ENCODE measurements around the gene NFE2L3.
"Not testable (repeated sequence)": the region's sequence is repeated elsewhere in the genome, so short reads cannot be mapped to it uniquely, and the experiment has no call there.

The NFE2L3 gene

DNA sequence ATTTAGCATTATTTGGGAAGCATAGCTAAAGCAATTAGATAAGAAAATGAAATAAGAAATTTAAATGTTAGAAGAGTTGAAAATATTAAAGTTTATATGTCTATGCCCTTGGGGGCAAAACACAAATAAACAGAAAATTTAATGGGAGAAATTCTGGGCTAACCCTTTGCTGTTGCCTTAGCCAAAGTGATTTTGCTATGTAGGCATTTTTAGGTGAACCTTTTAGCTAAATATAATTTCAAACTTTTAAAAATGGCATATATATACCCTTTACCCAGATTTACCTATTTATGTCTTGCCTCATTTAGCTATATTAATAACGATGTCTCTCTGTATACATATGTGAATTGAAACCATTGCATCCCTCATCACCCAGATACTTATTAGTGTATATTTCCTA lies 20.1 kb downstream of the NFE2L3 start:
- Histone ChIP-seq H3K27ac (ENCODE audit: low read length) (no peak overlapping the region), H3K9ac (ENCODE audit: low read depth, low read length) (no peak overlapping the region), H3K4me3 (ENCODE audit: low read length) (no peak overlapping the region), H3K4me1 (ENCODE audit: insufficient read depth, low read length) (peaks cover 9% of the 10 kb centered on the region; the same call in 1 of the 2 replicates), H3K9me3 (ENCODE audit: insufficient read depth, low read depth, low read length) (peaks cover 3% of the 10 kb centered on the region; the same call in 1 of the 2 replicates), H3K27me3 (ENCODE audit: insufficient read depth, low read length) (no peaks in the 10 kb centered on the region), H3K36me3 (ENCODE audit: insufficient read depth, low read depth, low read length) (peaks cover 25% of the 10 kb centered on the region; the same call in 1 of the 2 replicates)

DNA sequence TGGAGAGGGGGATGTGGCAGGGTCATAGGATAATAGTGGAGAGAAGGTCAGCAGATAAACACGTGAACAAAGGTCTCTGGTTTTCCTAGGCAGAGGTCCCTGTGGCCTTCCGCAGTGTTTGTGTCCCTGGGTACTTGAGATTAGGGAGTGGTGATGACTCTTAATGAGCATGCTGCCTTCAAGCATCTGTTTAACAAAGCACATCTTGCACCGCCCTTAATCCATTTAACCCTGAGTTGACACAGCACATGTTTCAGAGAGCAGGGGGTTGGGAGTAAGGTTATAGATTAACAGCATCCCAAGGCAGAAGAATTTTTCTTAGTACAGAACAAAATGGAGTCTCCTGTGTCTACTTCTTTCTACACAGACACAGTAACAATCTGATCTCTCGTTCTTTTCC lies 23.9 kb downstream of the NFE2L3 start:
- H3K4me3 ChIP-seq (ENCODE audit: low read length); H3K27me3 ChIP-seq (ENCODE audit: insufficient read depth, low read length); H3K27ac ChIP-seq (ENCODE audit: low read length); H3K9ac ChIP-seq (ENCODE audit: low read depth, low read length); H3K9me3 ChIP-seq (ENCODE audit: insufficient read depth, low read depth, low read length); H3K4me1 ChIP-seq (ENCODE audit: insufficient read depth, low read length): not testable (repeated sequence)
- H3K36me3 ChIP-seq (ENCODE audit: insufficient read depth, low read depth, low read length) = peaks cover 50% of the 10 kb centered on the region

DNA sequence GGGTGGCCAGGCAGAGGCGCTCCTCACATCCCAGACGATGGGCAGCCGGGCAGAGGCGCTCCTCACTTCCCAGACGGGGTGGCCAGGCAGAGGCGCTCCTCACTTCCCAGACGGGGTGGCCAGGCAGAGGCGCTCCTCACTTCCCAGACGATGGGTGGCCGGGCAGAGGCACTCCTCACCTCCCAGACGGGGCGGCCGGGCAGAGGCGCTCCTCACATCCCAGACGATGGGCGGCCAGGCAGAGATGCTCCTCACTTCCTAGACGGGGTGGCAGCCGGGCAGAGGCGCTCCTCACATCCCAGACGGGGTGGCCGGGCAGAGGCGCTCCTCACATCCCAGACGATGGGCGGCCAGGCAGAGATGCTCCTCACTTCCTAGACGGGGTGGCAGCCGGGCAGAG lies 24.7 kb downstream of the NFE2L3 start:
- not testable (repeated sequence) for H3K4me1 ChIP-seq (ENCODE audit: insufficient read depth, low read length)

DNA sequence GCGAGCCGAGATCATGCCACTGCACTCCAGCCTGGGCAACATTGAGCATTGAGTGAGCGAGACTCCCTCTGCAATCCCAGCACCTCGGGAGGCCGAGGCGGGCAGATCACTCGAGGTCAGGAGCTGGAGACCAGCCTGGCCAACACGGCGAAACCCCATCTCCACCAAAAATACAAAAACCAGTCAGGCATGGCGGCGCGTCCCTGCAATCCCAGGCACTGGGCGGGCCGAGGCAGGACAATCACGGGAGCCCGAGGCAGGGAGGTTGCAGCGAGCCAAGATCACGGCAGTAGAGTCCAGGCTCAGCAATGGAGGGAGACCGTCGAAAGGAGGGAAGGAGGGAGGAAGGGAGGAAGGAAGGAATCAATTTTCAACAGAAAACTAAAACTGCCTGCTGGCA lies 25.3 kb downstream of the NFE2L3 start:
- H3K27ac ChIP-seq (ENCODE audit: low read length); H3K27me3 ChIP-seq (ENCODE audit: insufficient read depth, low read length); H3K9ac ChIP-seq (ENCODE audit: low read depth, low read length); H3K4me1 ChIP-seq (ENCODE audit: insufficient read depth, low read length); H3K4me3 ChIP-seq (ENCODE audit: low read length); H3K9me3 ChIP-seq (ENCODE audit: insufficient read depth, low read depth, low read length): not testable (repeated sequence)
- H3K36me3 ChIP-seq (ENCODE audit: insufficient read depth, low read depth, low read length) = peaks cover 53% of the 10 kb centered on the region

More for the DNA sequence above, 24.7 kb downstream of the NFE2L3 start:
- H3K36me3 ChIP-seq (ENCODE audit: insufficient read depth, low read depth, low read length) = peaks cover 51% of the 10 kb centered on the region
- not testable (repeated sequence) for H3K9ac ChIP-seq (ENCODE audit: low read depth, low read length); H3K27me3 ChIP-seq (ENCODE audit: insufficient read depth, low read length); H3K27ac ChIP-seq (ENCODE audit: low read length); H3K4me3 ChIP-seq (ENCODE audit: low read length); H3K9me3 ChIP-seq (ENCODE audit: insufficient read depth, low read depth, low read length)

DNA sequence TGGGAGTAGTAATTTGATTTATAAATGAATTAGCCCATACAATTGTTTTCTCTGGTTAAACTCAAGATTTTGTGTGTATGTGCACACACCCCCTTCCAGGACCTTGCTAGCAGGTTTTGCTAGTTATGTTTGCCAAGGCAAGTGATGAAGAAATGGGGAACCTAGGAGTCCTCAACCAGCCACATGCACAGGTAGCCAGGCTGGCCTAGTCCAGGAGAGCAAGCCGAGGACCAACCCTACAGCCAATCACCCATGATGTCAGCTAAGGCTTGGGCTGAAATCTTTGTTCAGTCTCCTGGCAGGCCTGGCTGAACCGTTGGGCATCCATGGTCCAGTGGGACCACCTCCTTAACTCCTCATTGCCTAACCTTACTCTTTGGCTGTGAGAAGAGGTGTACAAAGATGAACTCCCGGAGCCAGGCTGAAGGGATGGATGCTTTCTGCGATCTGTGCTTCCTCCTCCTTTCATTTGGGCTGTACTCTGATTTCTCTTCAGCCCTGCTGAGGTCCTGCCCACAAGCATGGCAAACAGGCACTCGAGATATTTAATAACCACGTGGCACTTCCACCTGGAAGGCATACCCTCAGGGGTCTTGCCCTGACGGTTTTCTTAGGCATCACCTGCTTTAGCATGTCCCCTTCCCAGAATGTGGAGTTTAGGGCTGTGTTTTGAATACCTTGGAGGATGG lies 26.4 kb downstream of the NFE2L3 start:
- Histone ChIP-seq H3K4me1 (ENCODE audit: insufficient read depth, low read length) (no peaks in the 10 kb centered on the region), H3K36me3 (ENCODE audit: insufficient read depth, low read depth, low read length) (peaks cover 53% of the 10 kb centered on the region), H3K9me3 (ENCODE audit: insufficient read depth, low read depth, low read length) (peaks cover 3% of the 10 kb centered on the region; the same call in 1 of the 2 replicates), H3K9ac (ENCODE audit: low read depth, low read length) (no peak overlapping the region), H3K27ac (ENCODE audit: low read length) (no peak overlapping the region), H3K27me3 (ENCODE audit: insufficient read depth, low read length) (no peaks in the 10 kb centered on the region), H3K4me3 (ENCODE audit: low read length) (no peak overlapping the region)

DNA sequence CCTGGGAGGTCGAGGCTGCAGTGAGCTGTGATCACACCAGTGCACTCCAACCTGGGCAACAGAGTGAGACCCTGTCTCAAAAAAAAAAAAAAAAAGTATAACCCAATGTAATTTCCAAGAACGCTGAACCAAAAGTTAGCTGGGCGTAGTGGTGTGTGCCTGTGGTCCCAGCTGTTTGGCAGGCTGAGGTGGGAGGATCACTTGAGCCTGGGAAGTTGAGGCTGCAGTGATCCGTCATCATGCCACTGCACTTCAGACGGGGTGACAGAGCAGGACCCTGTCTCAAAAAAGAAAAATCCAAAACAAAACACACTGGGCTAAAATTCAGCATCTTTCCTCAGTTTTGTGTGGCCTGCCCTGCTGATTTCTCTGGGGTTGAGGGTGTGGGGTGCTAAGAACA lies 27.4 kb downstream of the NFE2L3 start:
- H3K4me1 ChIP-seq (ENCODE audit: insufficient read depth, low read length) = no peaks in the 10 kb centered on the region
- no peak overlapping the region for H3K27ac ChIP-seq (ENCODE audit: low read length)
- peaks cover 58% of the 10 kb centered on the region for H3K36me3 ChIP-seq (ENCODE audit: insufficient read depth, low read depth, low read length)
- H3K4me3 ChIP-seq (ENCODE audit: low read length) = no peak overlapping the region
- H3K27me3 ChIP-seq (ENCODE audit: insufficient read depth, low read length) = no peaks in the 10 kb centered on the region
- no peak overlapping the region for H3K9ac ChIP-seq (ENCODE audit: low read depth, low read length)
- peaks cover under 1% of the 10 kb centered on the region; the same call in 1 of the 2 replicates for H3K9me3 ChIP-seq (ENCODE audit: insufficient read depth, low read depth, low read length)

DNA sequence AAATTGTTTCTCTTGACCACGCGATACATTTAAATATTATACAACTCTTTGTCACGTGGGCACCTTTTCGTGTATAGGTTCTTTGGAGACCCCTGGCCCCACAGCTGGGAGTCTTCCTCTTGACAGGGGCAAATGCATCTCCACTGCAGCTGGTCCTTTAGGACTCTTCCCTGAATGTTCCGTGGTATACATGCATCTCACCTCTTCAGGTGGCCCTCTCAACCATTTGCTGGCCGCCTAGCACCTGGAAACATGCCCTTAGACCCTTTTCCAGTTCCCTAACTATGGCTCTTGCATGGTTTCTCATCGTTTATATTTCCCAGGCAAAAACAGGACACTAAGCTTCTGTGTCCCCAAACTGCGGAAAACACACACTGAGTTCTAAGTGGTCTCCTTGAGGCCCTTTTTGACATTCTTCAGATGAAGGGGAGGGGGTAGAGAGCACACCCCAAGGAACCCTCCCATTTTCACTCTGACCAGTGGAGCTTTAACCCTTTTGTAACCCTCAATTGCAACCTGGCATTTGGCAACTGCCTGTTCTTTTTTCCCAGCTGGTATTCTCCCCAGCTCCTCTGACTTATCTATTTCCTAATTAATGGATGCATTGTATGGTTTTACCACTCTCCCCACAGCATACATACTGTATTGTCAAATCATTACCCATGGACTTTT lies 28.0 kb downstream of the NFE2L3 start:
- no peak overlapping the region for H3K4me3 ChIP-seq (ENCODE audit: low read length)
- no peaks in the 10 kb centered on the region for H3K9me3 ChIP-seq (ENCODE audit: insufficient read depth, low read depth, low read length)
- no peaks in the 10 kb centered on the region for H3K27me3 ChIP-seq (ENCODE audit: insufficient read depth, low read length)
- H3K27ac ChIP-seq (ENCODE audit: low read length) = no peak overlapping the region
- H3K36me3 ChIP-seq (ENCODE audit: insufficient read depth, low read depth, low read length) = peaks cover 60% of the 10 kb centered on the region
- no peaks in the 10 kb centered on the region for H3K4me1 ChIP-seq (ENCODE audit: insufficient read depth, low read length)
- no peak overlapping the region for H3K9ac ChIP-seq (ENCODE audit: low read depth, low read length)

DNA sequence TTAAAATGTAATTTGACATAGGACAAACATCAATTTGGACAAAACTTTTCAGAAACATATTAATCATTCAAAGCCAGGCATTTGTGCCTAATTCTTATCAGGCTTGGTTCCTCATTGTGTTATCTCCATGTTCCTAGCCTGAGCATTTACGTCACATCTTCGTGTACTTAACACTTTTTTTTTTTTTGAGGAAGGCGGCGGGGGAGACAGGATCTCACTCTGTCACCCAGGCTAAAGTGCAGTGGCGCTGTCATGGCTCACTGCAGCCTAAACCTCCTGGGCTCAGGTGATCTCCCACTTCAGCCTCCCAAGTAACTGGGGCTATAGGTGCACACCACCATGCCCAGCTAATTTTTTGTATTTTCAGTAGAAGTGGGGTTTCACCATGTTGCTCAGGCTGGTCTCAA lies 28.8 kb downstream of the NFE2L3 start:
- no peaks in the 10 kb centered on the region for H3K9me3 ChIP-seq (ENCODE audit: insufficient read depth, low read depth, low read length)
- H3K4me1 ChIP-seq (ENCODE audit: insufficient read depth, low read length) = no peaks in the 10 kb centered on the region
- H3K27me3 ChIP-seq (ENCODE audit: insufficient read depth, low read length) = no peaks in the 10 kb centered on the region
- H3K36me3 ChIP-seq (ENCODE audit: insufficient read depth, low read depth, low read length) = peaks cover 69% of the 10 kb centered on the region
- H3K9ac ChIP-seq (ENCODE audit: low read depth, low read length) = no peak overlapping the region
- no peak overlapping the region for H3K27ac ChIP-seq (ENCODE audit: low read length)
- no peak overlapping the region for H3K4me3 ChIP-seq (ENCODE audit: low read length)

DNA sequence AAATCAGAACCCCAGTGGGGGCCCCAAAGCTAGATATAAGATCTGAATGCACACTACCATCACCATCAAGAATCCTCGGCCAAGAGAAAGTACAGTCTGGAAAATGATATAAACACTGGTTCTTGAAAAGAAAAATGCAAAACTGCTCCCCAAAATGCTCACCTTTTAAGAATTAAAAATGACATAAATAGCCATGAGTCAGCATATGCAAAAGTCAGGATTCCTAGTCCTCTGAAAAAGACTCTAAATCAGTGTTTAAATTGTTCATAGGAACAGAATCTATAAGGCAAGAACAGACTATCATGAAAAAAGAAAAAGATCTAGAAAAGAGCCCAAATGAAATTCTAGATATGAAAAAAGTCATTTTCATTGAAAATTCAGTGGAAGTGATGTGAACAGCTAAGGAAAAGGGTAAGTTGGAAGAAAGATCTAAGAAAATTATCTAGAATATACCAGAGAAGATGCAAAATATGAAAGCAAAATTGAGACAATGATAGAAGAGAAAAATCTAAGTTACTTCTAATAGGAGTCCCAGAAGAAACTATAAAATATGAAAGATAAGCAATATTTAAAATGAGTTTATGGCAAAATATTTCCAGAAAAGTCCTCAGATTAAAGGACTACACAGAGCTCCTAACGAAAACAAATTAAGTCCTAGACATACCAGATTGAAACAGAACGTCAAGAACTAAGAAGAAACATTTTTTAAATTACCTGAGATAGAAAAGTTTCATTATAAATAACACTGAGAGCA lies 29.7 kb downstream of the NFE2L3 start:
- Histone ChIP-seq H3K36me3 (ENCODE audit: insufficient read depth, low read depth, low read length) (peaks cover 69% of the 10 kb centered on the region), H3K9me3 (ENCODE audit: insufficient read depth, low read depth, low read length) (no peaks in the 10 kb centered on the region), H3K27ac (ENCODE audit: low read length) (no peak overlapping the region), H3K9ac (ENCODE audit: low read depth, low read length) (no peak overlapping the region), H3K4me1 (ENCODE audit: insufficient read depth, low read length) (no peaks in the 10 kb centered on the region), H3K4me3 (ENCODE audit: low read length) (no peak overlapping the region), H3K27me3 (ENCODE audit: insufficient read depth, low read length) (no peaks in the 10 kb centered on the region)

DNA sequence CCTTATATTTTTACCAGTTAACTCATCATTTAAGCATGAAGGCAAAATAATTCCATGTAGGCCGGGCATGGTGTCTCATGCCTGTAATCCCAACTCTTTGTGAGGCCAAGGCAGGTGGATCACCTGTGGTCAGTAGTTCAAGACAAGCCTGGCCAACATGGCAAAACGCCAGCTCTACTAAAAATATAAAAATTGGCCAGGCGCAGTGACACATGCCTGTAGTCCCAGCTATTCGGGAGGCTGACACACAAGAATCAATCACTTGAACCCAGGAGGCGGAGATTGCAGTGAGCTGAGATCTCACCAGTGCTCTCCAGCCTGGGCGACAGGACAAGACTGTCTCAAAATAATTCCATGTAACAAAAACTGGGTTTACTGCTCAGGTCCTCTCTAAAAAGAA lies 30.3 kb downstream of the NFE2L3 start:
- H3K36me3 ChIP-seq (ENCODE audit: insufficient read depth, low read depth, low read length) = peaks cover 69% of the 10 kb centered on the region
- H3K9me3 ChIP-seq (ENCODE audit: insufficient read depth, low read depth, low read length) = no peaks in the 10 kb centered on the region
- H3K27ac ChIP-seq (ENCODE audit: low read length) = no peak overlapping the region
- no peaks in the 10 kb centered on the region for H3K27me3 ChIP-seq (ENCODE audit: insufficient read depth, low read length)
- H3K4me1 ChIP-seq (ENCODE audit: insufficient read depth, low read length) = no peaks in the 10 kb centered on the region
- H3K4me3 ChIP-seq (ENCODE audit: low read length) = no peak overlapping the region
- no peak overlapping the region for H3K9ac ChIP-seq (ENCODE audit: low read depth, low read length)

DNA sequence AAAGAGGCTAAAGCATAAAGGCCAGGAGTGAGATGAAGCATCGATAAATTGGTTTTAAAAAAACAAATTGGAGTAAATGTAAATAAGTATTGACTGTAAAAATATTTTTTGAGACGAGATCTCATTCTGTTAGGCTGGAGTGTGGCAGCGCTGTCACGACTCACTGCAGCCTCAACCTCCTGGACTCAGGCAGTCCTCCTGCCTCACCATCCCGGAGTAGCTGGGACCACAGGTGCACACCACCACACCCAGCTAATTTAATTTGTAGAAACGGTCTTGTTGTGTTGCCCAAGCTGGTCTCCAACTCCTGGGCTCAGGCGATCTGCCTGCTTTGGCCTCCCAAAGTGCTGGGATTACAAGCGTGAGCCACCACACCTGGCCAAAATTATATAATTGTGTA lies 30.7 kb downstream of the NFE2L3 start:
- no peak overlapping the region for H3K27ac ChIP-seq (ENCODE audit: low read length)
- no peaks in the 10 kb centered on the region for H3K9me3 ChIP-seq (ENCODE audit: insufficient read depth, low read depth, low read length)
- H3K4me3 ChIP-seq (ENCODE audit: low read length) = no peak overlapping the region
- no peak overlapping the region for H3K9ac ChIP-seq (ENCODE audit: low read depth, low read length)
- no peaks in the 10 kb centered on the region for H3K27me3 ChIP-seq (ENCODE audit: insufficient read depth, low read length)
- H3K36me3 ChIP-seq (ENCODE audit: insufficient read depth, low read depth, low read length) = peaks cover 67% of the 10 kb centered on the region
- H3K4me1 ChIP-seq (ENCODE audit: insufficient read depth, low read length) = no peaks in the 10 kb centered on the region
